ENCODE data around the gene CD38.

DNA sequence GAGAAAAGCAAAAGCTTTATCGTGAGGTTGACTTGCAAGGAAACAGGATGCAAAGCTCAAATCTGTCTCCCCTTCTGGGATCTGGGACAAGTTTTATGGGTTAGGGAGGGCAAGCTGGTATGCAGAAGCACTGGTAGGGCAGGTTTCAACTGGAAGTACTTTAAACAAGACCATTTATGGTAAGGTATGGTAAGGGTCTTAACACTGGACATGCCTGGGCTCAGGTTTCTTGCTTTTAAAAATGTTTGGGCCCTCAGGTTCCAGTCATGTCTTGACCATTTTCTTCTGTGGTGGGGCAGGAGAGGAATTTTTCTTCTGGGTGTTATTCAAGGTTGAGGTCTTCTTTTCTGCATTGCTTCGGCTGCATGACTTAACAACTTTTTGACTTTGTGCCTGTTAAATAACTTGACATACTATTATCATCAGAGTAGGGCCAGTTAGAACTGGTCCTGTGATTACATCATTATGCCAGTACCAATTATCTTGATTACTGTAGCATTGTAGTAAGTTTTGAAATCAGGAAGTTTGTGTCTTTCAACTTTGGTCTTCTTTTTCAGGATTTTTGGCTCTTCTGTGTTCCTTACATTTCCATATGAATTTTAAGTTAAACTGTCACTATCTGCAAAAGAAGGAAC, 33.7 kb downstream of the CD38 start:
- TF ChIP-seq POLR2A (IDR thresholded peaks at IDR 0.05) = no peak
- TF ChIP-seq, protein P1, sequence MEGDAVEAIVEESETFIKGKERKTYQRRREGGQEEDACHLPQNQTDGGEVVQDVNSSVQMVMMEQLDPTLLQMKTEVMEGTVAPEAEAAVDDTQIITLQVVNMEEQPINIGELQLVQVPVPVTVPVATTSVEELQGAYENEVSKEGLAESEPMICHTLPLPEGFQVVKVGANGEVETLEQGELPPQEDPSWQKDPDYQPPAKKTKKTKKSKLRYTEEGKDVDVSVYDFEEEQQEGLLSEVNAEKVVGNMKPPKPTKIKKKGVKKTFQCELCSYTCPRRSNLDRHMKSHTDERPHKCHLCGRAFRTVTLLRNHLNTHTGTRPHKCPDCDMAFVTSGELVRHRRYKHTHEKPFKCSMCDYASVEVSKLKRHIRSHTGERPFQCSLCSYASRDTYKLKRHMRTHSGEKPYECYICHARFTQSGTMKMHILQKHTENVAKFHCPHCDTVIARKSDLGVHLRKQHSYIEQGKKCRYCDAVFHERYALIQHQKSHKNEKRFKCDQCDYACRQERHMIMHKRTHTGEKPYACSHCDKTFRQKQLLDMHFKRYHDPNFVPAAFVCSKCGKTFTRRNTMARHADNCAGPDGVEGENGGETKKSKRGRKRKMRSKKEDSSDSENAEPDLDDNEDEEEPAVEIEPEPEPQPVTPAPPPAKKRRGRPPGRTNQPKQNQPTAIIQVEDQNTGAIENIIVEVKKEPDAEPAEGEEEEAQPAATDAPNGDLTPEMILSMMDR (IDR thresholded peaks at IDR 0.05) = no peak

Data from heart left ventricle (tissue), 13 donors.